ENCODE results near the gene TSNAX. TPM values are rescaled to one million over a fixed set of nuclear protein-coding genes. Genes with fewer than 3 reads are reported as not detected.

Gene TSNAX
- polyA plus RNA-seq, 4 donors: 39.1 to 68.4 (median 54.0) TPM

- no peak for DNase-seq (ENCODE audit: low read depth in 4 of 4, low spot score in 3 of 4)
These were observed 66.3 kb downstream of the TSNAX start for GRCh38 chr1:231594749-231595148.

GRCh38 chr1:231596337-231596791 is 67.9 kb downstream of the TSNAX start:
- no peak for DNase-seq (ENCODE audit: low read depth in 4 of 4, low spot score in 3 of 4)

- DNase-seq (ENCODE audit: low read depth in 4 of 4, low spot score in 3 of 4): no peak
These were observed 69.5 kb downstream of the TSNAX start for GRCh38 chr1:231597971-231598370.

GRCh38 chr1:231600458-231600976 is 72.0 kb downstream of the TSNAX start:
- DNase-seq (ENCODE audit: low read depth in 4 of 4, low spot score in 3 of 4): no peak

- no peak for DNase-seq (ENCODE audit: low read depth in 4 of 4, low spot score in 3 of 4)
These were observed 73.6 kb downstream of the TSNAX start for GRCh38 chr1:231601824-231602672.

- DNase-seq (ENCODE audit: low read depth in 4 of 4, low spot score in 3 of 4): no peak
These were observed 74.2 kb downstream of the TSNAX start for GRCh38 chr1:231602673-231602984.

- no peak for DNase-seq (ENCODE audit: low read depth in 4 of 4, low spot score in 3 of 4)
These were observed 75.3 kb downstream of the TSNAX start for GRCh38 chr1:231603598-231604275.

GRCh38 chr1:231604276-231604621 is 75.8 kb downstream of the TSNAX start:
- no peak for DNase-seq (ENCODE audit: low read depth in 4 of 4, low spot score in 3 of 4)

GRCh38 chr1:231605149-231606100 is 77.0 kb downstream of the TSNAX start:
- DNase-seq (ENCODE audit: low read depth in 4 of 4, low spot score in 3 of 4): no peak

GRCh38 chr1:231606712-231607111 is 78.2 kb downstream of the TSNAX start:
- DNase-seq (ENCODE audit: low read depth in 4 of 4, low spot score in 3 of 4): no peak

- no peak for DNase-seq (ENCODE audit: low read depth in 4 of 4, low spot score in 3 of 4)
These were observed 81.9 kb downstream of the TSNAX start for GRCh38 chr1:231610388-231610787.

- no peak for DNase-seq (ENCODE audit: low read depth in 4 of 4, low spot score in 3 of 4)
These were observed 82.6 kb downstream of the TSNAX start for GRCh38 chr1:231611111-231611510.

- no peak for DNase-seq (ENCODE audit: low read depth in 4 of 4, low spot score in 3 of 4)
These were observed 83.4 kb downstream of the TSNAX start for GRCh38 chr1:231611851-231612250.

- no peak for DNase-seq (ENCODE audit: low read depth in 4 of 4, low spot score in 3 of 4)
These were observed 84.1 kb downstream of the TSNAX start for GRCh38 chr1:231612393-231613089.

- DNase-seq (ENCODE audit: low read depth in 4 of 4, low spot score in 3 of 4): no peak
These were observed 85.2 kb downstream of the TSNAX start for GRCh38 chr1:231613419-231614349.

All from left renal pelvis (tissue), 4 donors.